ENCODE data around the gene APCDD1L. TPM values are rescaled to one million over a fixed set of nuclear protein-coding genes. Genes with fewer than 3 reads are reported as not detected.
A peak's percentile ranks its signal among the peaks of the same experiment; 100 is the strongest.

Gene APCDD1L
- total RNA-seq, result under 1 TPM; 0.16 to 0.62 (median 0.32) TPM
- 1 to 10 TPM in 1 of 2 donors, under 1 TPM in 1; 0.27 to 1.8 TPM for polyA plus RNA-seq

DNA sequence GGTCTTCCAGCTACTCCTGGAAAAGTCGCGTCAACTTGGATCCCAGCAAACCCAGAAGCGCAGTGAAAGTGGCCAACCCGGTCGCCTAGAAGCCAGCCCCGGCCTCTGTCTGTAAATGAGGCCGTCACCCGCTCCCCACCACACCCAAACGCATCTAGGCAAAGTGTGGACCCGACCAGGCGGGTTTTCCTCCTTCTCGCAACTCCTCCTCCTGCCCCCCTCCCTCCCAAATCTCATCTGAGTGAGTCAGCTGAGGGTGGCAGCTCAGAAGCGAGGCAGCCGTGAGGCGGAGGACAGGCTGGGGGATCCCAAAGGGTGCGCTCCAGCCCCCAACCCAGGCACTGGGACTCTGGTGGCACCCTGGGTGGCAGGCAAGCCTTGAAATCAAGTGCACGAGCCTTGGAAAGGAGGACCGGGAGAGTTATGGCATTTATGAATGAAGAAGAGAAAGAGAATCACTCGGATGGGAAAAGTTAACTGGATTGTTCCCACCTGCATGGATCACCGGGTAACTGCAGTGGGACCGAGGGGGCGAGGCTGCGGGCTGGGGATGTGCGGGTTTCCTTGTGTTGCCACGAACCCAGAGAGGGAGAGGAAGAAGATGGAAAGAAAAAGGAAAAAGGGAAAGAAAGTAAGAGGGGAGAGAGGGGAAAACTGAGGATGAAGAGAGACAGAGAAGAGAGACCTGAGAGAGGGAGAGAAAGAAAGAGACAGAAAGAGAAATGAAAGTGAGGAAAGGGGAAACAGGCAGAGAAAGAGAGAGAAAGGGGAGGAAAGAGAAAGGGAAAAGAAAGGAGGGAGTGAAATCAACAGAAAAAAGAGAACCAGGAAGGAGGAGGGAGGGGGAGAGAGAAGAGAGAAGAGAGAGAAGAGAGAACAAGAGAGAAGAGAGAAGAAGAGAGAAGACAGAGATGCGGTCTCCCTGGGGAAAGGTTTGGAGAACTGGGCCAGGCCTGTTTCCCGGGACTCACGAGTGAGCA lies at the start of gene APCDD1L:
Gene APCDD1L, minus strand, starts transcription at position 167 of the 980 bp plus-strand sequence. CDS start 692 bp downstream, outside the sequence.
- ATAC-seq (peak in 2 of 4 donors; percentile 31 to 42), DNase-seq (no peak), FAIRE-seq (no peak)
- H3K36me3 ChIP-seq, result no peaks in the 10 kb centered on the region
- WGBS, 2 donors, result 12 to 14% methylated on average over 26 to 28 of the region's 28 CpGs
- TF ChIP-seq, protein P1, sequence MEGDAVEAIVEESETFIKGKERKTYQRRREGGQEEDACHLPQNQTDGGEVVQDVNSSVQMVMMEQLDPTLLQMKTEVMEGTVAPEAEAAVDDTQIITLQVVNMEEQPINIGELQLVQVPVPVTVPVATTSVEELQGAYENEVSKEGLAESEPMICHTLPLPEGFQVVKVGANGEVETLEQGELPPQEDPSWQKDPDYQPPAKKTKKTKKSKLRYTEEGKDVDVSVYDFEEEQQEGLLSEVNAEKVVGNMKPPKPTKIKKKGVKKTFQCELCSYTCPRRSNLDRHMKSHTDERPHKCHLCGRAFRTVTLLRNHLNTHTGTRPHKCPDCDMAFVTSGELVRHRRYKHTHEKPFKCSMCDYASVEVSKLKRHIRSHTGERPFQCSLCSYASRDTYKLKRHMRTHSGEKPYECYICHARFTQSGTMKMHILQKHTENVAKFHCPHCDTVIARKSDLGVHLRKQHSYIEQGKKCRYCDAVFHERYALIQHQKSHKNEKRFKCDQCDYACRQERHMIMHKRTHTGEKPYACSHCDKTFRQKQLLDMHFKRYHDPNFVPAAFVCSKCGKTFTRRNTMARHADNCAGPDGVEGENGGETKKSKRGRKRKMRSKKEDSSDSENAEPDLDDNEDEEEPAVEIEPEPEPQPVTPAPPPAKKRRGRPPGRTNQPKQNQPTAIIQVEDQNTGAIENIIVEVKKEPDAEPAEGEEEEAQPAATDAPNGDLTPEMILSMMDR (IDR thresholded peaks at IDR 0.05), result no peak
- H3K27ac ChIP-seq, result no peak within 1 kb of the TSS
- H3K4me3 ChIP-seq, result no peak within 1 kb of the TSS
- H3K9me3 ChIP-seq, result no peaks in the 10 kb centered on the region
- intact Hi-C loops (cut with DNase I), result no loop called here
- H3K4me1 ChIP-seq, result no peaks in the 10 kb centered on the region
- peaks cover 0 to 14% (median 1%) of the 10 kb centered on the region in 4 donors for H3K27me3 ChIP-seq

DNA sequence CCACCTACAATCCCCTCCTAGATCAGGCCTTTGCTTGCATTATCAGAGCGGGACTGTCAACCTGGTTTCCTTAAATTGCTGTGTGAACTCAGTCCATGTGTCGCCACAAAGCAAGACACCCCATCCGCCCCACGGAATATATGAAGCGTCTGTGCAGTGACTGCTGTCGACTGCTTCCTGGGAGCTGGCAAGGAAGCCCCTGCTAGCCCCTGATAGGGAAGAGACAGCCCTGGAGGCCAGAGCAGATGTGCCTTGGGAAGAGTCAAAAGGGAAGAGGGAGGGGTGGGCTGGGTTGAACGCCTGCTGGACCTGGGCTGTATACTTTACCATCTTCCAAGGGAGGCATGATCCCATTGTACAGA lies 44.1 kb upstream of the APCDD1L start:
- H3K27me3 ChIP-seq, result no peaks in the 10 kb centered on the region
- H3K36me3 ChIP-seq, result no peaks in the 10 kb centered on the region
- intact Hi-C loops (cut with DNase I), result no loop called here
- H3K4me1 ChIP-seq, result no peaks in the 10 kb centered on the region
- 81 to 84% methylated on average over 7 of the region's 7 CpGs for WGBS, 2 donors
- ATAC-seq (no peak), FAIRE-seq (no peak), DNase-seq (no peak)
- no peak overlapping the region for H3K4me3 ChIP-seq
- no peaks in the 10 kb centered on the region for H3K9me3 ChIP-seq
- no peak overlapping the region for H3K27ac ChIP-seq
- TF ChIP-seq, protein P1 (IDR thresholded peaks at IDR 0.05), result no peak

DNA sequence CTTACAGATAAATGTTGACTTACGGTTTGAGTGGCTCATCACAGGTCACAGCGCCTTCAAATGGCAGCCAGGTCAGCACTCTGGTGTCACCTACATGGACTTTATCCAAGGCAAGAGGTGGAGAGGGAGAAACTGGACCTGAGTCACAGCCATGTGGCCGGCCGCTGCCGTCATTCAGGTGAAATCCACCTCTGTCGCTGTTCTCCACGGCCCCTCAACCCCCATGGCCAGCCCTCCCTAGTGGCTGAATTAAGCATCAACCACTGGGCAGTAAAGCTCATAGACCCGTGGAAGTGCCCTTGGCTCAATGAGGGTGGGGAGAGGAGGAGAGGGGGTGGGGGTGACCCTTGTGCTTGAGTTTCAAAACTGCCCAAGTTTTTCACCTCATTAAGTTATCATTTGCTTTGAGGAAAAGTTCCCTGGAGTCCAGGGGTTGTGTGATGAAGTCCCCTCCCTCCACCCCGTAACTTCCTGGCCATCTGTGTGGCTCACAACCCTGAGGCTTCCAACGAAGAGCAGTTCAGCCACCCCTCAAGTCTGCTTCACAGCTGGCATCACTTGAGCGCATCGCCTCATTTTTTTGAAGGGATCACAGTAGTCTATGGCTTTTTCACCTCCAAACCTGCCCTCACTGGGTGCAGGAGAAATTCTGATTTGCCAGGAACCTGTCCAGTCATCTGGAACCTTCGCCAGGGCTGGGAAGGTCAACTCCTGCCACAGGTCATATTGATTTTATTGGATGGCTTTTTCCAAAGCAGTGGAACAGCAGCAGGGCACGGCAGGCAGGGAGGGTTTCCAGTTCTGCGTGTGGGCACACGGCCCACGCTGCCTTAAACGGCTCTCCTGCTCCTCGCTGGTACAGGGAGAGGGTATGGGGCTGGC lies 43.5 kb upstream of the APCDD1L start:
- no peak overlapping the region for H3K27ac ChIP-seq
- 43 to 47% methylated on average over 19 of the region's 19 CpGs for WGBS, 2 donors
- H3K4me1 ChIP-seq, result no peaks in the 10 kb centered on the region
- H3K4me3 ChIP-seq, result no peak overlapping the region
- H3K27me3 ChIP-seq, result no peaks in the 10 kb centered on the region
- peak in 1 of 4 donors; percentile 46 for ATAC-seq
- intact Hi-C loops (cut with DNase I), result no loop called here
- H3K36me3 ChIP-seq, result no peaks in the 10 kb centered on the region
- FAIRE-seq, result no peak
- no peaks in the 10 kb centered on the region for H3K9me3 ChIP-seq
- TF ChIP-seq, protein P1 (IDR thresholded peaks at IDR 0.05), result no peak
- no peak for DNase-seq

DNA sequence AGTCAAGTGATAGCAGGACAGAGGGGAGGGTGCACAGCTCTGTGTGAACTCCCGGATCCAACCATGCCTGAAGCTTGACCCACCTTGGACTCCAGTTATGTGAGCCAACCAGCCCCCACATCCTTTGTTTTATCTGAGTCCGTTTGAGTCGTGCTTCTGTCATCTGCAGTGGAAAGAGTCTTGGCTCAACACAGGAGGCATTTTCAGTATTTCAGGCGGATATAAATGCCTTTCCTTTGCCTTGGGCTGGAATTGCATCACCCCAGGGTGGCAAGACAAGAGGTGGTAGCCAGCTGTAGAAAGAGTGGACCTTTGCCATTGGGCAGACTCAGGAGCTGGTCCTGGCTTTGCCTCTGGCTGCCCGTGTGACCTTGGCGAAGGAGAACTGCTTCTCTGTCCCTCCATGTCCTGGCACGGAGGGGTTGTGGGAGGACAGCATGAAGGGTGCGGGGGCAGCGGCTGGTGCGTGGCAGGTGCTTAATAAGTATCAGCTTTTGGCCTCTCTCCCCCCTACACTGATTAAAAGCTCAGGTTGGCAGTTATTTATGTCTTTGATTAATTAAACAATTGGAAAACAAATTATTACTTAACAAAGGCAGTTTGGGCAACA lies 42.6 kb upstream of the APCDD1L start:
- intact Hi-C loops (cut with DNase I), result no loop called here
- no peaks in the 10 kb centered on the region for H3K9me3 ChIP-seq
- FAIRE-seq (no peak), ATAC-seq (no peak), DNase-seq (no peak)
- no peak overlapping the region for H3K27ac ChIP-seq
- H3K4me1 ChIP-seq, result no peaks in the 10 kb centered on the region
- no peaks in the 10 kb centered on the region for H3K27me3 ChIP-seq
- 51 to 63% methylated on average over 10 of the region's 10 CpGs for WGBS, 2 donors
- H3K4me3 ChIP-seq, result no peak overlapping the region
- H3K36me3 ChIP-seq, result no peaks in the 10 kb centered on the region
- TF ChIP-seq, protein P1 (IDR thresholded peaks at IDR 0.05), result no peak
